Gastroesophageal sphincter (tissue), 4 donors: ENCODE measurements around the gene SLC38A2. TPM values are rescaled to one million over a fixed set of nuclear protein-coding genes. Genes with fewer than 3 reads are reported as not detected.

Source experiments
- ATAC-seq: fragments of 150-250 bp; one replicate; pipeline ENCODE4 v1.9.1; 2016; ENCODE audit warnings: mild to moderate bottlenecking, moderate library complexity
- H3K27ac ChIP-seq, 4 donors: fragments of 200-600 bp; sonication (generic) in 3 of 4; 1 replicate in 3 of 4; 2 replicates in 1 of 4; pipeline ENCODE4 v1.5.1; 2016 to 2019
- H3K27me3 ChIP-seq: fragments of 200-600 bp; sonication (generic); one replicate; pipeline ENCODE4 v1.5.1; 2019
- H3K36me3 ChIP-seq, 2 donors: fragments of 200-600 bp; sonication (generic); one replicate each; pipeline ENCODE4 v1.5.1; 2019; ENCODE audit warnings: control low read depth in 1 of 2
- H3K4me1 ChIP-seq, 3 donors: fragments of 200-600 bp; sonication (generic); 1 replicate in 2 of 3; 2 replicates in 1 of 3; pipeline ENCODE4 v1.5.1; 2016 to 2019; ENCODE audit warnings: control low read depth in 2 of 3
- H3K4me3 ChIP-seq, 2 donors: fragments of 200-600 bp; sonication (generic); one replicate each; pipeline ENCODE4 v1.5.1; 2019; ENCODE audit warnings: mild to moderate bottlenecking in 1 of 2, moderate library complexity in 1 of 2
- H3K9me3 ChIP-seq, 3 donors: fragments of 200-600 bp; sonication (generic); one replicate each; pipeline ENCODE4 v1.5.1; 2017 to 2019; ENCODE audit warnings: control low read depth in 2 of 3
- EP300 ChIP-seq: sonication (generic); formaldehyde crosslinking; IDR thresholded peaks from one replicate; pipeline ENCODE4 v1.6.1; 2017; ENCODE audit warnings: antibody characterized with exemption, mild to moderate bottlenecking
- POLR2A ChIP-seq, 2 donors: fragments of 450-650 bp; IDR thresholded peaks; one replicate each; pipeline ENCODE4 v1.6.1; 2017; ENCODE audit warnings: antibody characterized with exemption in 2 of 2, mild to moderate bottlenecking in 2 of 2, moderate library complexity in 1 of 2
- POLR2AphosphoS5 ChIP-seq: sonication (generic); formaldehyde crosslinking; IDR thresholded peaks from one replicate; pipeline ENCODE4 v1.6.1; 2017; ENCODE audit warnings: antibody characterized with exemption
- WGBS, 2 donors: methylation state at CpG; one replicate each; pipeline ENCODE4 v1.1.5; 2018; ENCODE audit warnings: low coverage in 1 of 2; 5-methylcytosine and 5-hydroxymethylcytosine counted together
- total RNA-seq, 4 donors: library from RNA; depleted of rRNA; stranded (reverse); fragments of >200 nt; gene quantifications; one replicate each; pipeline ENCODE4 v1.1.0, GENCODE V29; 2016
- TF ChIP-seq, protein P1 (sequence below), 4 experiments: fragments of 200-600 bp in 2 of 4; fragments of 450-650 bp in 2 of 4; sonication (generic) in 1 of 4; IDR thresholded peaks; one replicate each; pipeline ENCODE4 v1.5.1; 2017 to 2019; ENCODE audit warnings: antibody characterized with exemption in 4 of 4, mild to moderate bottlenecking in 2 of 4, moderate library complexity in 2 of 4

SLC38A2 gene
- 100 to 1,000 TPM; 175 to 271 (median 263) TPM for total RNA-seq

DNA sequence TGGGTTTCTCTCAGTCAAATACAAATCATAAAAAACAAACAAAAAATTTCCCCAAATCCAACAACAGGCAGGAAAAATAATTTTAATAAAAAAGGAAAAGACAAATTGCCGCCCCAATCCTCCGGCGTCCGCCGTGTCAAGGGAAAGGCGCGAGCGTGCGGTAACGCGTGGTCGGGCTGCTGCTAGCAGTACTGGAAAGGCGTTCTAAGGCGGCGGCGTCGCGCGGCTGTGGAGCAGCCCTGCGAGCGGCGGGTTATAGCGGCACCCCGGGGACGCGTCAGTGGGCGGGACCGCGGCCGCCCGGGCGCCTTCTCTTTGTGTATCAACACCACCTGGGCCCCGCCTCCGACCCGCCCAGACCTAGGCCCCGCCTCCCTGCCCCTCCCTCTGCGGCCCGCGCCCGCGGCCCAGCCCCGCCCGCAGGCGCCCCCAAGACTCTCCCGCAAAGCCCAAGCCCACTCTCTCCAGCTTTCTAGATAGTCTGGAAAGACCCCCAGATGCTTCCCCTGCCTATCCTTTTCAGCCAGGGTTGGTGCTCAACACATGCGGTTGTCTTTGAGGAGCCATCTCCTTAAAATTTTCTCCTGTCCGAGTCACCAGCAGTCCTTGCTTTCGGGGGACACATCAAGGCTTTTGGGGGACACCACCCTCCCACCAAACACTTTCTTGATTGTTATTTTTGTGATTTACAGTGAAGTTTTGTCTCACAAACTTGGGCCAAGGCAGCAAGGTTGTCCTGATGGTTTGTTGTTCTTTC, at the start of gene SLC38A2:
Gene SLC38A2, minus strand, starts transcription at position 230 of the 757 bp plus-strand sequence. CDS start 1,480 bp downstream, outside the sequence.
- 0% methylated on average over 15 to 23 of the region's 48 CpGs for WGBS, 2 donors
- H3K4me1 ChIP-seq, result peaks cover 4 to 41% (median 8%) of the 10 kb centered on the region in 3 donors
- H3K27ac ChIP-seq, result peak within 1 kb of the TSS; percentile 87 to 100 (median 98)
- peak within 1 kb of the TSS; percentile 67 to 93 for H3K4me3 ChIP-seq
- H3K36me3 ChIP-seq, result peaks cover 6 to 34% of the 10 kb centered on the region in 2 donors
- ATAC-seq, result peak; percentile 95
- H3K9me3 ChIP-seq, result no peaks in the 10 kb centered on the region
- peak; percentile 99 to 100 for TF ChIP-seq POLR2A (IDR thresholded peaks at IDR 0.05)
- TF ChIP-seq, protein P1, sequence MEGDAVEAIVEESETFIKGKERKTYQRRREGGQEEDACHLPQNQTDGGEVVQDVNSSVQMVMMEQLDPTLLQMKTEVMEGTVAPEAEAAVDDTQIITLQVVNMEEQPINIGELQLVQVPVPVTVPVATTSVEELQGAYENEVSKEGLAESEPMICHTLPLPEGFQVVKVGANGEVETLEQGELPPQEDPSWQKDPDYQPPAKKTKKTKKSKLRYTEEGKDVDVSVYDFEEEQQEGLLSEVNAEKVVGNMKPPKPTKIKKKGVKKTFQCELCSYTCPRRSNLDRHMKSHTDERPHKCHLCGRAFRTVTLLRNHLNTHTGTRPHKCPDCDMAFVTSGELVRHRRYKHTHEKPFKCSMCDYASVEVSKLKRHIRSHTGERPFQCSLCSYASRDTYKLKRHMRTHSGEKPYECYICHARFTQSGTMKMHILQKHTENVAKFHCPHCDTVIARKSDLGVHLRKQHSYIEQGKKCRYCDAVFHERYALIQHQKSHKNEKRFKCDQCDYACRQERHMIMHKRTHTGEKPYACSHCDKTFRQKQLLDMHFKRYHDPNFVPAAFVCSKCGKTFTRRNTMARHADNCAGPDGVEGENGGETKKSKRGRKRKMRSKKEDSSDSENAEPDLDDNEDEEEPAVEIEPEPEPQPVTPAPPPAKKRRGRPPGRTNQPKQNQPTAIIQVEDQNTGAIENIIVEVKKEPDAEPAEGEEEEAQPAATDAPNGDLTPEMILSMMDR (IDR thresholded peaks at IDR 0.05), result no peak
- peak; percentile 100 for TF ChIP-seq POLR2AphosphoS5
- TF ChIP-seq EP300, result no peak
- H3K27me3 ChIP-seq, result no peaks in the 10 kb centered on the region

DNA sequence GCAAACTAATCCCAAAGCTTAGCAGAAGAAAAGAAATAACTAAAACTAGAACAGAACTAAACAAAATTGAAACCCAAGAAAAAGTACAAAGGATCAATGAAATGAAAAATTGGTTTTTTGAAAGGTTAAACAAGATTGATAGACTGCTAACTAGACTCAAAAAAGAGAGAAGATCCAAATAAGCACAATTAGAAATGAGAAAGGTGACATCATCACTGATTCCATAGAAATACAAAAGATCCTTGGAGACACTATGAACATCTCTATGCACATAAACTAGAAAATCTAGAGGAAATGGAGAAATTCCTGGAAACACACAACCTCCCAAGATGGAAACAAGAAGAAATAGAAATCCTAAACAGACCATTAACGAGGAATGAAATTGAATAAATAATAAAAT, 47.1 kb upstream of the SLC38A2 start:
- H3K4me1 ChIP-seq, result no peaks in the 10 kb centered on the region
- no peaks in the 10 kb centered on the region for H3K9me3 ChIP-seq
- no peak for ATAC-seq
- no peaks in the 10 kb centered on the region for H3K27me3 ChIP-seq
- H3K4me3 ChIP-seq, result no peak overlapping the region
- TF ChIP-seq, protein P1 (IDR thresholded peaks at IDR 0.05), result no peak
- TF ChIP-seq POLR2A (IDR thresholded peaks at IDR 0.05), result no peak
- no peak for TF ChIP-seq EP300
- no peak for TF ChIP-seq POLR2AphosphoS5
- WGBS, 2 donors, result 93 to 100% methylated on average over 1 of the region's 1 CpG
- H3K27ac ChIP-seq, result no peak overlapping the region
- no peaks in the 10 kb centered on the region for H3K36me3 ChIP-seq

DNA sequence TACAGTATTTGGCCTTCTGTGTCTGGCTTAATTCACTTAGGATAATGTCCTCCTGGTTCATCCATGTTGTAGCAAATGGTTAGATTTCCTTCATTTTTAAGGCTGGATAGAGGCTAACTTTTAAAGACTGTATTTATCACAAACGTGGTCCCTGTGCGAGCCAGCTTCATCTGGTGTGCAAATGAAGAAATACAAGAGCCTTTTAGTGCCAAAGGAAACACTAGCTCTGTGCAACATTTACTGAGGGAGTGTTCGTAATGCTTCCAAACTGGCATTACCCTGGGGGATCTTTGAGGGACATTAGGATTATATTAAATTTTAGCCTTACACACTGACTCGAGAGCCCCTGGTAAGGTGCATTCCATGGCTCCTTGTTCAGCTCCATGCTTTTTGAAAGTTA, 43.0 kb upstream of the SLC38A2 start:
- TF ChIP-seq EP300 (no peak), POLR2AphosphoS5 (no peak), POLR2A (IDR thresholded peaks at IDR 0.05) (no peak)
- TF ChIP-seq, protein P1 (IDR thresholded peaks at IDR 0.05), result no peak

DNA sequence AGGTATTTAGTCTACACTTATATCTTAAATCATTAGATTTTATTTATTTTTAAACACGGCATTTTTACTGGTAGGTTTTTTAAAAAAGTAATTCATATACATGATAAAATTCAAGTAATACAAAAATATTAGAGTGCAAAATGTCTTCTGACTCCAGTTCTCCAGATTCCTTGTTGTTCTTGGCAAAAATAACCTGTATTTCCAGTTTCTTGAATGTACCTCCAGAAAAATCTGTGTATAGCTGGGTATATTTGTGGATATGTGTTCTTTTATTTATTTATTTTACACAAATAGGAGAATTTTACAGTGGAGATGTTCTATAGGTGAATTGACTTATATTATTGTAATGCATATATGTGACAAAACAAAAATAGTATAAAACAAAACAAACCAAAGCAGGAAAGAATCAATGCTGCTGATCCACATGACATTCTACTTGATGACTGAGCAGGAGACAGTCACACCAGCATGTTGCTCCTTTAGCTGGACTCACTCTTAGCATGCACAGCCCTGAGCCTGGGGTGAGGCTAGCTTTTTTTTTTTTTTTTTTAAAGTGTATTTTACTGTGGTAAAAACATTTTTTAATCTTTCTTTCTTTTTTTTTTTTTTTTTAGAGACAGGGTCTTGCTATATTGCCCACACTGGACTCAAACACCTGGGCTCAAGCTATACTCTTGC, 42.2 kb upstream of the SLC38A2 start:
- WGBS, 2 donors, result 80 to 95% methylated on average over 1 of the region's 1 CpG
- TF ChIP-seq, protein P1 (IDR thresholded peaks at IDR 0.05), result no peak
- TF ChIP-seq POLR2A (IDR thresholded peaks at IDR 0.05), result no peak
- no peak for TF ChIP-seq POLR2AphosphoS5
- TF ChIP-seq EP300, result no peak

More for the DNA sequence above, 43.0 kb upstream of the SLC38A2 start:
- no peaks in the 10 kb centered on the region for H3K36me3 ChIP-seq
- H3K4me1 ChIP-seq, result peaks cover 0 to 8% (median 0%) of the 10 kb centered on the region in 3 donors
- no peak overlapping the region for H3K27ac ChIP-seq
- ATAC-seq, result no peak
- H3K27me3 ChIP-seq, result no peaks in the 10 kb centered on the region
- no peaks in the 10 kb centered on the region for H3K9me3 ChIP-seq
- no peak overlapping the region for H3K4me3 ChIP-seq
- WGBS, 2 donors, result 71 to 88% methylated on average over 4 of the region's 4 CpGs

More for the DNA sequence above, 42.2 kb upstream of the SLC38A2 start:
- Histone ChIP-seq H3K9me3 (no peaks in the 10 kb centered on the region), H3K4me3 (no peak overlapping the region), H3K27me3 (no peaks in the 10 kb centered on the region), H3K4me1 (peaks cover 0 to 8% (median 0%) of the 10 kb centered on the region in 3 donors), H3K27ac (no peak overlapping the region), H3K36me3 (no peaks in the 10 kb centered on the region)
- ATAC-seq, result no peak
